Epithelial cell of esophagus (primary cell): ENCODE measurements around the gene EIF5A.

ENCODE experiments used
- DNase-seq: peaks from one replicate; pipeline ENCODE4 v3.0.0; 2010; ENCODE audit warnings: low read depth
- H3K4me3 ChIP-seq: 2 replicates; pipeline ENCODE4 v1.5.1; 2011; ENCODE audit warnings: mild to moderate bottlenecking, low read length, control low read depth
- CTCF ChIP-seq: IDR thresholded peaks from 2 replicates; pipeline ENCODE4 v1.5.1; 2011; ENCODE audit warnings: low read depth, mild to moderate bottlenecking, low read length, control low read depth, inconsistent platforms; ENCODE audit not compliant: insufficient read depth; ENCODE audit errors: missing control alignments

Gene EIF5A

GRCh38 chr17:7293816-7294613, 13.4 kb upstream of the EIF5A start:
- TF ChIP-seq CTCF, result no peak
- no peak for DNase-seq
- H3K4me3 ChIP-seq, result no peak overlapping the region

DNA sequence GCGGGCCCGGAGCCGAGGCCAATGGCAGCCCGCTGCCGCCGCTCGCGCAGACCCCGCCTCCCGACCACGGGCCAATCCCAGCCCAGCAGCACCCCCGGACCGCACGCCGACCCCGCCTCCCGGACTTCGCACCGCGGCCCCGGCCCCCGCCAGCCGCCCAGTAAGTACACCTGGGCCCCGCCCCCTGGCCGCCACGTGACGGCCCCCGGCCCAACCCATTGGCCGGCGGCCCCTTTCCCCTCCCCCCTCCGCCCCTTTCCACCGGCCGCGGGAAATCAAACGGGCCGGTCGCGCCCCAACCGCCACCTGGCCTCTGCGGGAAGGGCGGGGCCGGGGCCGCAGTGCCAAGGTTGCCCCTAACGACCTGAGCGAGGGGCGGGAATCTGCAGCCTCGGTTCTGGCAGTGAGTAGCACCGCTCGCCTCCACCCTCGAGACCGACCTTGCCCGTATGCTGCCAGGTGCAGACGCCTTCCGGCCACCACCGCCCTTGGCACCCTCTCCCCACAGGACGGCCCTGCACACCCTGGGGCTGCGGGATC, 12.7 kb upstream of the EIF5A start, which contains the start of gene YBX2:
Gene YBX2 (minus strand): TSS at position 26 of the 540 bp plus-strand sequence. CDS start 139 bp downstream, outside the sequence.
- no peak for TF ChIP-seq CTCF
- peak; percentile 76 for DNase-seq
- peak within 1 kb of the TSS; percentile 34 for H3K4me3 ChIP-seq

- H3K4me3 ChIP-seq, result peak overlapping the region; percentile 34
- no peak for DNase-seq
- TF ChIP-seq CTCF, result peak; percentile 13
These were observed 11.9 kb upstream of the EIF5A start for GRCh38 chr17:7295230-7296180.

DNA sequence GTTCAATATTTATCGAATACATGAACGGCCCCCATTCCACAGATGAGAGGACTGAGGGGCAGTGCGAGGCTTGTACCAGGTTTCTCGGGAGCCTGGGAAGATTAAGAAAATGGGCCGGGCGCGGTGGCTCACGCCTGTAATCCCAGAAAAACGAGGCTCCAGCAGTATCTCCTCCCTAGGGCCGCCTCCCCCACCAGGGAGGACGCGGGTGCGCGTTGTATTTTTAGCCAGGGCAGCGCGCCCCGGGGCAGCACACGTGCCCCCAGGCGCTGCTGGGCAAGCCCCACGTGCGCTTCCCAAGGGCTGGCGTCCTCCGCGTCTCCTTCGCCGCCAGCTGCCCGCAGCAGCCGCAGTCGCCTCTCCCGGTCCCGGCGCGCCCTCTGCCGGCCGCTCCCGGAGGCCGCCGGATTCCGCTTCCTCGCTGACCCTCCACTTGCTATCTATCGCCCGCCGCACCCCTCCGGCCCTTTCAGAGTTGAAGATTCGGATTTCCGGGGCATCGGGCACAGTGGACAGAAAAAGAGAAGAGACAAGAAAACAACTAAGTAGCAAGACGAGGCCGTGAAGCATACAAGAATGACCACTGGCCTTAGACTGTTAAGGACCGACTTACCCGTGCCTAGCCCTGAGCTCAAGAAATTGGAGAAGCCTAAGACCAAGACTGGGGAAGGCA, 11.1 kb upstream of the EIF5A start:
- peak; percentile 76 for DNase-seq
- TF ChIP-seq CTCF, result peak; percentile 56
- no peak overlapping the region for H3K4me3 ChIP-seq

- TF ChIP-seq CTCF, result no peak
- H3K4me3 ChIP-seq, result no peak overlapping the region
- no peak for DNase-seq
These were observed 3.2 kb upstream of the EIF5A start for GRCh38 chr17:7304179-7304578.

DNA sequence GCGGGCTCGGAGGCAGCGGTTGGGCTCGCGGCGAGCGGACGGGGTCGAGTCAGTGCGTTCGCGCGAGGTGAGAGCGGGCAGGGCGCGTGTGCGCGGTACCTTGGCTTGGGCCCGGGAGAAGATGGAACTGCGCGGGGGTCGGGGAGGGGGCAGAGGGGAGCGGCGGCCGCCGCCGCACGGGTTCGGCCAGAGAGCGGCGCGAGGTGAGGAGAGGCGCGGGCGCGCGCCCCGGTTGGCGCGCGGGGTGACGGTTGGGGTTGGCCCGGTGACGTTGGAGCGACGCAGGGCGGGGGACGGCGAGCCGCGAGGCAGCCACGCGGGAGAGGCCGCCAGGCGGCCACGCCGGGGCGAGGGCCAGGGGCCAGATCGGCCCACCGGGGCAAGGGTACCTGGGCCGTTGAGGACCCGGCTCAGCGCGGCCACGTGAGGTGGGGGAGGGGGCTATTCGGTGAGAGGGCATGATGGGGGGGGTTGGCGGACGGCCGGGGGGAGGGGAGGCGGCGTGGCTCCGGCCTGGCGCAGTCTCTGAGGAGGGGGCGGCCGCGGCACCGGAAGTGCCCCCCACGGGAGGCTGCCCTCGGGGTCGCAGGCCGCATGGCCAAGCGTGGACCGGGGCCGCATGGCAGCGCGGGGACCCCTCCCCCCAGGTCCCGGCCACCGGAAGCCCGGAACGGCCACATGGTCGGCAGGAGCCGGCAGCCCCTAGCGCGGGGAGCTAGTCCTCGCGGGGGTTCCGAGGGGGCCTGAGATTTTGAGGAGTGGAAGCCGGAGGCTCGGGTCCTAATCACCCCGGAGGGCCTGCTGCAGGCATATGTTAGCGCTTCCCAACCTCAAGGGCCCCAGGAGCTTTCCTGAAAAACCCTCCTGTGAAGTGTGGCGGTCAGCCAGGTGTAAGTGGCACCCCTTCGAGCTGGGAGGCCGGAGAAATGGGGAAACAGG, 527 bp downstream of the EIF5A start:
- H3K4me3 ChIP-seq, result peak overlapping the region; percentile 90
- peak; percentile 52 for DNase-seq
- no peak for TF ChIP-seq CTCF
